Measurements from ENCODE around the gene PCDHGA1.

PCDHGA1 gene

GRCh38 chr5:141479776-141480175 lies 149.5 kb downstream of the PCDHGA1 start:
- H3K9me3 ChIP-seq (ENCODE audit: control insufficient read depth, low read length) = no peaks in the 10 kb centered on the region
- H3K4me1 ChIP-seq (ENCODE audit: control insufficient read depth, insufficient read depth, low read length) = peaks cover 34% of the 10 kb centered on the region
- H3K27me3 ChIP-seq (replicated peaks; ENCODE audit: control insufficient read depth, insufficient read depth, low read length) = no peaks in the 10 kb centered on the region
- H3K9ac ChIP-seq (ENCODE audit: low read length) = no peak overlapping the region
- peak; percentile 29 for DNase-seq (ENCODE audit: low read depth)
- H3K4me3 ChIP-seq (ENCODE audit: low read length) = no peak overlapping the region
- H3K36me3 ChIP-seq (ENCODE audit: control insufficient read depth, insufficient read depth, low read length, severe bottlenecking) = no peaks in the 10 kb centered on the region

GRCh38 chr5:141483902-141484301 lies 153.6 kb downstream of the PCDHGA1 start:
- no peak overlapping the region for H3K4me3 ChIP-seq (ENCODE audit: low read length)
- no peak overlapping the region for H3K9ac ChIP-seq (ENCODE audit: low read length)
- peaks cover 3% of the 10 kb centered on the region for H3K36me3 ChIP-seq (ENCODE audit: control insufficient read depth, insufficient read depth, low read length, severe bottlenecking)
- no peak for DNase-seq (ENCODE audit: low read depth)
- H3K4me1 ChIP-seq (ENCODE audit: control insufficient read depth, insufficient read depth, low read length) = peaks cover 19% of the 10 kb centered on the region
- no peaks in the 10 kb centered on the region for H3K9me3 ChIP-seq (ENCODE audit: control insufficient read depth, low read length)
- H3K27me3 ChIP-seq (replicated peaks; ENCODE audit: control insufficient read depth, insufficient read depth, low read length) = no peaks in the 10 kb centered on the region

GRCh38 chr5:141484310-141484640 lies 154.0 kb downstream of the PCDHGA1 start:
- H3K9me3 ChIP-seq (ENCODE audit: control insufficient read depth, low read length) = no peaks in the 10 kb centered on the region
- peak overlapping the region; percentile 24 for H3K9ac ChIP-seq (ENCODE audit: low read length)
- DNase-seq (ENCODE audit: low read depth) = no peak
- peak overlapping the region; percentile 73 for H3K4me3 ChIP-seq (ENCODE audit: low read length)
- H3K27me3 ChIP-seq (replicated peaks; ENCODE audit: control insufficient read depth, insufficient read depth, low read length) = no peaks in the 10 kb centered on the region
- peaks cover 22% of the 10 kb centered on the region for H3K4me1 ChIP-seq (ENCODE audit: control insufficient read depth, insufficient read depth, low read length)
- H3K36me3 ChIP-seq (ENCODE audit: control insufficient read depth, insufficient read depth, low read length, severe bottlenecking) = peaks cover 3% of the 10 kb centered on the region

GRCh38 chr5:141484641-141485311 lies 154.5 kb downstream of the PCDHGA1 start, which contains the start of gene PCDHGC4:
Gene PCDHGC4, plus strand, starts transcription at chr5:141485030. Its CDS starts 144 bp downstream, at chr5:141485174.
- no peaks in the 10 kb centered on the region for H3K9me3 ChIP-seq (ENCODE audit: control insufficient read depth, low read length)
- peak within 1 kb of the TSS; percentile 24 for H3K9ac ChIP-seq (ENCODE audit: low read length)
- peaks cover 23% of the 10 kb centered on the region for H3K4me1 ChIP-seq (ENCODE audit: control insufficient read depth, insufficient read depth, low read length)
- H3K27me3 ChIP-seq (replicated peaks; ENCODE audit: control insufficient read depth, insufficient read depth, low read length) = no peaks in the 10 kb centered on the region
- H3K4me3 ChIP-seq (ENCODE audit: low read length) = peak within 1 kb of the TSS; percentile 73
- peaks cover 3% of the 10 kb centered on the region for H3K36me3 ChIP-seq (ENCODE audit: control insufficient read depth, insufficient read depth, low read length, severe bottlenecking)
- DNase-seq (ENCODE audit: low read depth) = no peak

- DNase-seq (ENCODE audit: low read depth) = no peak
- peaks cover 25% of the 10 kb centered on the region for H3K4me1 ChIP-seq (ENCODE audit: control insufficient read depth, insufficient read depth, low read length)
- peaks cover 5% of the 10 kb centered on the region for H3K36me3 ChIP-seq (ENCODE audit: control insufficient read depth, insufficient read depth, low read length, severe bottlenecking)
- H3K9me3 ChIP-seq (ENCODE audit: control insufficient read depth, low read length) = no peaks in the 10 kb centered on the region
- no peaks in the 10 kb centered on the region for H3K27me3 ChIP-seq (replicated peaks; ENCODE audit: control insufficient read depth, insufficient read depth, low read length)
- no peak overlapping the region for H3K9ac ChIP-seq (ENCODE audit: low read length)
- H3K4me3 ChIP-seq (ENCODE audit: low read length) = peak overlapping the region; percentile 73
These were observed 155.2 kb downstream of the PCDHGA1 start for GRCh38 chr5:141485321-141486055.

- Histone ChIP-seq H3K27me3 (replicated peaks; ENCODE audit: control insufficient read depth, insufficient read depth, low read length) (no peaks in the 10 kb centered on the region), H3K9ac (ENCODE audit: low read length) (no peak overlapping the region), H3K9me3 (ENCODE audit: control insufficient read depth, low read length) (no peaks in the 10 kb centered on the region), H3K36me3 (ENCODE audit: control insufficient read depth, insufficient read depth, low read length, severe bottlenecking) (peaks cover 8% of the 10 kb centered on the region), H3K4me3 (ENCODE audit: low read length) (no peak overlapping the region), H3K4me1 (ENCODE audit: control insufficient read depth, insufficient read depth, low read length) (peaks cover 25% of the 10 kb centered on the region)
- no peak for DNase-seq (ENCODE audit: low read depth)
These were observed 155.8 kb downstream of the PCDHGA1 start for GRCh38 chr5:141486091-141486490.

- no peak for DNase-seq (ENCODE audit: low read depth)
These were observed 156.8 kb downstream of the PCDHGA1 start for GRCh38 chr5:141487131-141487530.

GRCh38 chr5:141488591-141489561 lies 158.6 kb downstream of the PCDHGA1 start, which contains the start of gene PCDHGC5:
Gene PCDHGC5, plus strand, starts transcription at chr5:141489081. Its CDS starts 160 bp downstream, at chr5:141489241.
- H3K27me3 ChIP-seq (replicated peaks; ENCODE audit: control insufficient read depth, insufficient read depth, low read length) = no peaks in the 10 kb centered on the region
- H3K4me3 ChIP-seq (ENCODE audit: low read length) = peak within 1 kb of the TSS; percentile 5
- peak; percentile 60 for DNase-seq (ENCODE audit: low read depth)
- peaks cover 31% of the 10 kb centered on the region for H3K4me1 ChIP-seq (ENCODE audit: control insufficient read depth, insufficient read depth, low read length)
- H3K9ac ChIP-seq (ENCODE audit: low read length) = peak within 1 kb of the TSS; percentile 8
- peaks cover 11% of the 10 kb centered on the region for H3K36me3 ChIP-seq (ENCODE audit: control insufficient read depth, insufficient read depth, low read length, severe bottlenecking)
- no peaks in the 10 kb centered on the region for H3K9me3 ChIP-seq (ENCODE audit: control insufficient read depth, low read length)

More at GRCh38 chr5:141487131-141487530, 156.8 kb downstream of the PCDHGA1 start:
- peaks cover 25% of the 10 kb centered on the region for H3K4me1 ChIP-seq (ENCODE audit: control insufficient read depth, insufficient read depth, low read length)
- H3K27me3 ChIP-seq (replicated peaks; ENCODE audit: control insufficient read depth, insufficient read depth, low read length) = no peaks in the 10 kb centered on the region
- H3K9ac ChIP-seq (ENCODE audit: low read length) = no peak overlapping the region
- H3K4me3 ChIP-seq (ENCODE audit: low read length) = no peak overlapping the region
- no peaks in the 10 kb centered on the region for H3K9me3 ChIP-seq (ENCODE audit: control insufficient read depth, low read length)
- peaks cover 10% of the 10 kb centered on the region for H3K36me3 ChIP-seq (ENCODE audit: control insufficient read depth, insufficient read depth, low read length, severe bottlenecking)

GRCh38 chr5:141489841-141490240 lies 159.5 kb downstream of the PCDHGA1 start:
- Histone ChIP-seq H3K4me1 (ENCODE audit: control insufficient read depth, insufficient read depth, low read length) (peaks cover 31% of the 10 kb centered on the region), H3K27me3 (replicated peaks; ENCODE audit: control insufficient read depth, insufficient read depth, low read length) (no peaks in the 10 kb centered on the region), H3K4me3 (ENCODE audit: low read length) (no peak overlapping the region), H3K36me3 (ENCODE audit: control insufficient read depth, insufficient read depth, low read length, severe bottlenecking) (peaks cover 11% of the 10 kb centered on the region), H3K9me3 (ENCODE audit: control insufficient read depth, low read length) (no peaks in the 10 kb centered on the region), H3K9ac (ENCODE audit: low read length) (no peak overlapping the region)
- no peak for DNase-seq (ENCODE audit: low read depth)

GRCh38 chr5:141490271-141490670 lies 160.0 kb downstream of the PCDHGA1 start:
- peaks cover 11% of the 10 kb centered on the region for H3K36me3 ChIP-seq (ENCODE audit: control insufficient read depth, insufficient read depth, low read length, severe bottlenecking)
- no peak for DNase-seq (ENCODE audit: low read depth)

GRCh38 chr5:141490771-141491170 lies 160.5 kb downstream of the PCDHGA1 start:
- no peak for DNase-seq (ENCODE audit: low read depth)
- Histone ChIP-seq H3K36me3 (ENCODE audit: control insufficient read depth, insufficient read depth, low read length, severe bottlenecking) (peaks cover 11% of the 10 kb centered on the region), H3K9ac (ENCODE audit: low read length) (no peak overlapping the region), H3K4me3 (ENCODE audit: low read length) (no peak overlapping the region), H3K4me1 (ENCODE audit: control insufficient read depth, insufficient read depth, low read length) (peaks cover 25% of the 10 kb centered on the region), H3K9me3 (ENCODE audit: control insufficient read depth, low read length) (no peaks in the 10 kb centered on the region), H3K27me3 (replicated peaks; ENCODE audit: control insufficient read depth, insufficient read depth, low read length) (no peaks in the 10 kb centered on the region)

More at GRCh38 chr5:141490271-141490670, 160.0 kb downstream of the PCDHGA1 start:
- Histone ChIP-seq H3K9me3 (ENCODE audit: control insufficient read depth, low read length) (no peaks in the 10 kb centered on the region), H3K27me3 (replicated peaks; ENCODE audit: control insufficient read depth, insufficient read depth, low read length) (no peaks in the 10 kb centered on the region), H3K4me1 (ENCODE audit: control insufficient read depth, insufficient read depth, low read length) (peaks cover 27% of the 10 kb centered on the region), H3K9ac (ENCODE audit: low read length) (no peak overlapping the region), H3K4me3 (ENCODE audit: low read length) (no peak overlapping the region)

All from adipocyte (in vitro differentiated cells).